ENCODE measurements around the gene SLC30A7.

The SLC30A7 gene

DNA sequence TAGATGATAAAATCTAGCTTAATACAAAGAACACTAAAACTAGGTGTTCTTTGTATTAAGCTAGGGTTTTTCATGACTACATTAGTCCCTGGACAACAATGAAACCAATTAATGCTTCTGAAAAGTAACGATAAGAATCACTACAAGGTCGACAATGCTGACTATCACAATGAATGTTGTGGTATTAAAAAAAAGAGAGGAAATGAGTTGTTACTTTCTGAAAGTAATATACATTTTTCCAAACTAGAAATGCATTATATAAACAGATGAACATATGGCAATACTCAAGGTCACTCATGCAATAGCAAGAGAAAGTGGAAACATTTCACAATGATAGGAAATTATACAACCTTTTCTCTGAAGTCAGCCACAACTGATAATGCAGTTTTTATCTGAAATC is 110.7 kb downstream of the SLC30A7 start:
- Histone ChIP-seq H3K4me2 (ENCODE audit: low read length) (no peak overlapping the region), H3K9me3 (ENCODE audit: control insufficient read depth, insufficient read depth, low read length) (no peaks in the 10 kb centered on the region), H3K4me3 (ENCODE audit: low read length) (no peak overlapping the region), H3K27ac (ENCODE audit: low read depth, low read length) (no peak overlapping the region), H3K4me1 (ENCODE audit: control insufficient read depth, low read length) (peaks cover 7% of the 10 kb centered on the region), H4K20me1 (ENCODE audit: control insufficient read depth, insufficient read depth, low read depth, low read length) (no peaks in the 10 kb centered on the region), H3K79me2 (ENCODE audit: control insufficient read depth, low read length) (no peaks in the 10 kb centered on the region), H3K9me2 (replicated peaks; ENCODE audit: control insufficient read depth, low read length) (no peaks in the 10 kb centered on the region), H3K27me3 (ENCODE audit: control insufficient read depth, low read length) (no peaks in the 10 kb centered on the region), H3K36me3 (ENCODE audit: control insufficient read depth, low read length) (peaks cover 24% of the 10 kb centered on the region), H3F3A (ENCODE audit: control insufficient read depth, insufficient read depth) (no peaks in the 10 kb centered on the region)
- TF ChIP-seq, protein P1, sequence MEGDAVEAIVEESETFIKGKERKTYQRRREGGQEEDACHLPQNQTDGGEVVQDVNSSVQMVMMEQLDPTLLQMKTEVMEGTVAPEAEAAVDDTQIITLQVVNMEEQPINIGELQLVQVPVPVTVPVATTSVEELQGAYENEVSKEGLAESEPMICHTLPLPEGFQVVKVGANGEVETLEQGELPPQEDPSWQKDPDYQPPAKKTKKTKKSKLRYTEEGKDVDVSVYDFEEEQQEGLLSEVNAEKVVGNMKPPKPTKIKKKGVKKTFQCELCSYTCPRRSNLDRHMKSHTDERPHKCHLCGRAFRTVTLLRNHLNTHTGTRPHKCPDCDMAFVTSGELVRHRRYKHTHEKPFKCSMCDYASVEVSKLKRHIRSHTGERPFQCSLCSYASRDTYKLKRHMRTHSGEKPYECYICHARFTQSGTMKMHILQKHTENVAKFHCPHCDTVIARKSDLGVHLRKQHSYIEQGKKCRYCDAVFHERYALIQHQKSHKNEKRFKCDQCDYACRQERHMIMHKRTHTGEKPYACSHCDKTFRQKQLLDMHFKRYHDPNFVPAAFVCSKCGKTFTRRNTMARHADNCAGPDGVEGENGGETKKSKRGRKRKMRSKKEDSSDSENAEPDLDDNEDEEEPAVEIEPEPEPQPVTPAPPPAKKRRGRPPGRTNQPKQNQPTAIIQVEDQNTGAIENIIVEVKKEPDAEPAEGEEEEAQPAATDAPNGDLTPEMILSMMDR (IDR thresholded peaks at IDR 0.05; ENCODE audit: low read depth, low read length, poor library complexity, severe bottlenecking) = no peak

DNA sequence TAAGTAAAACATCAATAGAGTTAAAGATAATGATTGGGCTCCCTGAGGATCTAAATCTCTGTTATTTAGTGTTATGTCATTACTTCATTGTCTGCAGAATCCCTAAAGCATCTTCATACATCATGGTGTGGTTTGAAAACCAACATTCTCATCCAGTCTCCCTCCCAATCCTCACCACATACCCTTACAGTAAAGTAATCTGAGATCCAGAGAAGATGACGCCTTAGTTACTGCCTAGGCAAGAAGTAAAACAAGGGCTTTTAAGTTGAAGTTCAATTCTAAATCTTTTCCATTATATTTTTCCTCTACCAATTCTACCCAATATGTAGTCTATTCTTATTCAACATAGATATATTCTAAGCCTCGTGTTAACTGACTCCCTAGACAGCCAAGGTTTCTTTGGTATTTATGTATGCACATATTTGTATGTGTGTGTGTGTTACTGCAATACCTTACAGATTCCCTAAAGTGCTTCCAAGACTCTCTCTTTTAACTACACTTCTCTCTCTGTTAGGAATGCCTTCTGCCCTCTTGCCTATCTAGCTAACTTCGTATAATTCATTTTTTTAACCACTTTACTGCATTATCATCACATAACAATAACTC is 112.4 kb downstream of the SLC30A7 start:
- no peaks in the 10 kb centered on the region for H3K27me3 ChIP-seq (ENCODE audit: control insufficient read depth, low read length)
- H3K9me3 ChIP-seq (ENCODE audit: control insufficient read depth, insufficient read depth, low read length) = no peaks in the 10 kb centered on the region
- H3K79me2 ChIP-seq (ENCODE audit: control insufficient read depth, low read length) = no peaks in the 10 kb centered on the region
- H3K27ac ChIP-seq (ENCODE audit: low read depth, low read length) = no peak overlapping the region
- TF ChIP-seq EZH2phosphoT487 (IDR thresholded peaks at IDR 0.05; ENCODE audit: borderline replicate concordance, low read length) = no peak
- TF ChIP-seq, protein P1 (IDR thresholded peaks at IDR 0.05; ENCODE audit: low read depth, low read length, poor library complexity, severe bottlenecking) = no peak
- no peak overlapping the region for H3K4me2 ChIP-seq (ENCODE audit: low read length)
- no peaks in the 10 kb centered on the region for H3K9me2 ChIP-seq (replicated peaks; ENCODE audit: control insufficient read depth, low read length)
- H3F3A ChIP-seq (ENCODE audit: control insufficient read depth, insufficient read depth) = no peaks in the 10 kb centered on the region
- no peaks in the 10 kb centered on the region; the same call in 1 of the 2 replicates for H3K4me1 ChIP-seq (ENCODE audit: control insufficient read depth, low read length)
- H3K4me3 ChIP-seq (ENCODE audit: low read length) = no peak overlapping the region
- no peaks in the 10 kb centered on the region for H4K20me1 ChIP-seq (ENCODE audit: control insufficient read depth, insufficient read depth, low read depth, low read length)
- H3K36me3 ChIP-seq (ENCODE audit: control insufficient read depth, low read length) = peaks cover 36% of the 10 kb centered on the region

DNA sequence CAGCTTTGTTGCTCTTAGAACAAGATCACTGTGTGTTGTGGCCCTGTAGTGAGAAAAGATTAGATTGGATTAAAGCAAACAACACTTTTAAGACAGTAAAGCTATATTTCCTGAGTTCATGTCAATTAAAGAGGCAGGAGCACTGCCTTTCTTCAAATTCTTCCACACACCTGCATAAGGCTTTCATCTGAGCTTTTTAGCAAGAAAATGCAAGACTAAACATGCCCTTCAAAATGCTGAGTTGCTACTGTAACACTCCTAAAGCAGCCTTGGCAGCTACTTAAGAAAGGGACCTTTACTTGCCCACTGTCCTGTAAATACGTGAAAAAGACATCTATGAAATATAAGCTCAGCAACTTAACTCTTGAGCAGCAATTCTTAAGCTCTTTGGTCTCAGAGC is 117.9 kb downstream of the SLC30A7 start:
- Histone ChIP-seq H3K36me3 (ENCODE audit: control insufficient read depth, low read length) (peaks cover 65% of the 10 kb centered on the region), H4K20me1 (ENCODE audit: control insufficient read depth, insufficient read depth, low read depth, low read length) (no peaks in the 10 kb centered on the region), H3K4me2 (ENCODE audit: low read length) (no peak overlapping the region), H3K27me3 (ENCODE audit: control insufficient read depth, low read length) (no peaks in the 10 kb centered on the region), H3K4me3 (ENCODE audit: low read length) (no peak overlapping the region), H3K9me3 (ENCODE audit: control insufficient read depth, insufficient read depth, low read length) (no peaks in the 10 kb centered on the region), H3F3A (ENCODE audit: control insufficient read depth, insufficient read depth) (no peaks in the 10 kb centered on the region), H3K4me1 (ENCODE audit: control insufficient read depth, low read length) (no peaks in the 10 kb centered on the region), H3K79me2 (ENCODE audit: control insufficient read depth, low read length) (no peaks in the 10 kb centered on the region), H3K27ac (ENCODE audit: low read depth, low read length) (no peak overlapping the region), H3K9me2 (replicated peaks; ENCODE audit: control insufficient read depth, low read length) (no peaks in the 10 kb centered on the region)
- no peak for TF ChIP-seq EZH2phosphoT487 (IDR thresholded peaks at IDR 0.05; ENCODE audit: borderline replicate concordance, low read length)
- TF ChIP-seq, protein P1 (IDR thresholded peaks at IDR 0.05; ENCODE audit: low read depth, low read length, poor library complexity, severe bottlenecking) = no peak

All from DOHH2 (cell line).